GM19193 (cell line): ENCODE results near the gene ERCC8.

Source experiments
- POLR2A ChIP-seq: IDR thresholded peaks from 4 replicates; pipeline ENCODE4 v1.6.1; 2011; ENCODE audit not compliant: insufficient read depth, insufficient read length; ENCODE audit errors: extremely low read depth

Gene ERCC8

GRCh38 chr5:60852940-60853339 lies 91.9 kb downstream of the ERCC8 start:
- TF ChIP-seq POLR2A: no peak

- TF ChIP-seq POLR2A: no peak
Observed at GRCh38 chr5:60852317-60852716, 92.6 kb downstream of the ERCC8 start.

- no peak for TF ChIP-seq POLR2A
Observed at GRCh38 chr5:60851626-60852025, 93.2 kb downstream of the ERCC8 start.

GRCh38 chr5:60846298-60846697 lies 98.6 kb downstream of the ERCC8 start:
- TF ChIP-seq POLR2A: no peak

GRCh38 chr5:60843936-60844905 lies 100.6 kb downstream of the ERCC8 start, which contains the start of gene ELOVL7:
Gene ELOVL7, minus strand, starts transcription at chr5:60844269. Its CDS starts 56,872 bp downstream, at chr5:60787397.
- no peak for TF ChIP-seq POLR2A

- TF ChIP-seq POLR2A: no peak
Observed at GRCh38 chr5:60843386-60843935, 101.4 kb downstream of the ERCC8 start.

GRCh38 chr5:60842871-60843385 lies 101.9 kb downstream of the ERCC8 start:
- TF ChIP-seq POLR2A: no peak

- TF ChIP-seq POLR2A: no peak
Observed at GRCh38 chr5:60841361-60841760, 103.5 kb downstream of the ERCC8 start.

GRCh38 chr5:60836131-60836530 lies 108.7 kb downstream of the ERCC8 start:
- TF ChIP-seq POLR2A: no peak

- no peak for TF ChIP-seq POLR2A
Observed at GRCh38 chr5:60835554-60835953, 109.3 kb downstream of the ERCC8 start.

- no peak for TF ChIP-seq POLR2A
Observed at GRCh38 chr5:60833520-60833919, 111.3 kb downstream of the ERCC8 start.

- TF ChIP-seq POLR2A: no peak
Observed at GRCh38 chr5:60830581-60831127, 114.2 kb downstream of the ERCC8 start.

- no peak for TF ChIP-seq POLR2A
Observed at GRCh38 chr5:60829490-60830266, 115.2 kb downstream of the ERCC8 start.

GRCh38 chr5:60827201-60827600 lies 117.7 kb downstream of the ERCC8 start:
- no peak for TF ChIP-seq POLR2A

- no peak for TF ChIP-seq POLR2A
Observed at GRCh38 chr5:60826653-60827052, 118.2 kb downstream of the ERCC8 start.
